Body of pancreas (tissue), 4 donors: ENCODE measurements around the gene COQ4. TPM values are rescaled to one million over a fixed set of nuclear protein-coding genes. Genes with fewer than 3 reads are reported as not detected.
A peak's percentile ranks its signal among the peaks of the same experiment; 100 is the strongest.

Experiments used
- ATAC-seq: fragments of 150-250 bp; one replicate; pipeline ENCODE4 v1.9.1; 2016
- DNase-seq, 4 donors: peaks; one replicate each; pipeline ENCODE4 v3.0.0-alpha.2; 2019
- H3K27ac ChIP-seq, 4 donors: fragments of 200-600 bp; sonication (generic); 1 replicate in 3 of 4; 2 replicates in 1 of 4; pipeline versions ENCODE4 v1.5.1 to v1.6.1; 2016 to 2019; ENCODE audit warnings: mild to moderate bottlenecking in 1 of 4, mixed read lengths in 1 of 4, moderate library complexity in 1 of 4
- H3K27me3 ChIP-seq, 2 donors: fragments of 200-600 bp; sonication (generic); one replicate each; pipeline ENCODE4 v1.6.0; 2016; ENCODE audit warnings: mild to moderate bottlenecking in 1 of 2
- H3K36me3 ChIP-seq, 2 donors: fragments of 200-600 bp; sonication (generic); replicated peaks in 1 of 2; 2 replicates each; pipeline ENCODE4 v1.5.1; 2016; ENCODE audit warnings: low read depth in 2 of 2; ENCODE audit not compliant: insufficient read depth in 1 of 2
- H3K4me1 ChIP-seq: fragments of 200-600 bp; sonication (generic); one replicate; pipeline ENCODE4 v1.6.0; 2016
- H3K4me3 ChIP-seq, 2 donors: fragments of 200-600 bp; sonication (generic); 1 replicate in 1 of 2; 2 replicates in 1 of 2; pipeline ENCODE4 v1.5.1; 2016 to 2019
- H3K9me3 ChIP-seq, 3 donors: fragments of 200-600 bp; sonication (generic); 1 replicate in 2 of 3; 2 replicates in 1 of 3; pipeline ENCODE4 v1.5.1; 2016
- CTCF ChIP-seq, 7 experiments: fragments of 450-650 bp in 4 of 7; fragments of 200-600 bp in 3 of 7; sonication (generic) in 3 of 7; IDR thresholded peaks; one replicate each; pipeline ENCODE4 v1.5.1; 2016 to 2019; ENCODE audit warnings: antibody characterized with exemption in 7 of 7
- POLR2A ChIP-seq, 3 donors: fragments of 450-650 bp; IDR thresholded peaks; one replicate each; pipeline ENCODE4 v1.6.1; 2016; ENCODE audit warnings: antibody characterized with exemption in 3 of 3, mild to moderate bottlenecking in 2 of 3
- WGBS, 2 donors: methylation state at CpG; one replicate each; pipeline ENCODE4 v1.1.5; 2017; 5-methylcytosine and 5-hydroxymethylcytosine counted together
- intact Hi-C: fragments of 100-400 bp; cut with DNase I; formaldehyde crosslinking; loops from one replicate; pipeline ENCODE4 v1.15.1; 2023
- total RNA-seq, 2 donors: library from RNA; depleted of rRNA; stranded (reverse); fragments of >200 nt; gene quantifications; one replicate each; pipeline ENCODE4 v1.1.0, GENCODE V29; 2016

Gene COQ4
- total RNA-seq, 2 donors from 2014 or later = 37.4 to 89.7 TPM

- Histone ChIP-seq H3K4me1 (peaks cover 15% of the 10 kb centered on the region), H3K36me3 (peaks cover 0 to 6% of the 10 kb centered on the region in 2 donors), H3K9me3 (no peaks in the 10 kb centered on the region), H3K27me3 (no peaks in the 10 kb centered on the region), H3K27ac (no peak overlapping the region), H3K4me3 (no peak overlapping the region)
- TF ChIP-seq POLR2A (IDR thresholded peaks at IDR 0.05) (no peak), CTCF (IDR thresholded peaks at IDR 0.05) (no peak)
- intact Hi-C loops = no loop called here
- DNase-seq (no peak), ATAC-seq (no peak)
- WGBS, 2 donors = 77 to 84% methylated on average over 7 to 8 of the region's 8 CpGs
Measured at GRCh38 chr9:128358090-128358489, 35.5 kb downstream of the COQ4 start.

- ATAC-seq (no peak), DNase-seq (no peak)
- H3K9me3 ChIP-seq = no peaks in the 10 kb centered on the region
- peaks cover 0 to 6% of the 10 kb centered on the region in 2 donors for H3K36me3 ChIP-seq
- H3K27me3 ChIP-seq = no peaks in the 10 kb centered on the region
- WGBS, 2 donors = 63 to 66% methylated on average over 3 to 4 of the region's 4 CpGs
- H3K4me1 ChIP-seq = peaks cover 15% of the 10 kb centered on the region
- intact Hi-C loops = no loop called here
- TF ChIP-seq POLR2A (IDR thresholded peaks at IDR 0.05) (no peak), CTCF (IDR thresholded peaks at IDR 0.05) (no peak)
- no peak overlapping the region for H3K27ac ChIP-seq
- no peak overlapping the region for H3K4me3 ChIP-seq
Measured at GRCh38 chr9:128358861-128359260, 36.2 kb downstream of the COQ4 start.

GRCh38 chr9:128360826-128361225, 38.2 kb downstream of the COQ4 start:
- no peak overlapping the region for H3K4me3 ChIP-seq
- intact Hi-C loops = no loop called here
- H3K9me3 ChIP-seq = no peaks in the 10 kb centered on the region
- ATAC-seq (no peak), DNase-seq (no peak)
- no peak overlapping the region for H3K27ac ChIP-seq
- TF ChIP-seq CTCF (IDR thresholded peaks at IDR 0.05) = no peak
- no peak for TF ChIP-seq POLR2A (IDR thresholded peaks at IDR 0.05)
- whole genome bisulfite sequencing, 2 donors = 53 to 88% methylated on average over 1 to 2 of the region's 2 CpGs
- H3K4me1 ChIP-seq = peaks cover 24% of the 10 kb centered on the region
- H3K27me3 ChIP-seq = no peaks in the 10 kb centered on the region
- H3K36me3 ChIP-seq = peaks cover 0 to 3% of the 10 kb centered on the region in 2 donors

GRCh38 chr9:128361296-128361985, 38.8 kb downstream of the COQ4 start:
- Histone ChIP-seq H3K4me3 (no peak overlapping the region), H3K4me1 (peaks cover 24% of the 10 kb centered on the region), H3K27me3 (no peaks in the 10 kb centered on the region), H3K36me3 (no peaks in the 10 kb centered on the region), H3K9me3 (no peaks in the 10 kb centered on the region), H3K27ac (peak overlapping the region in 3 of 4 donors; percentile 27 to 61 (median 48))
- ATAC-seq = peak; percentile 2
- intact Hi-C loops = no loop called here
- DNase-seq = no peak
- no peak for TF ChIP-seq POLR2A (IDR thresholded peaks at IDR 0.05)
- TF ChIP-seq CTCF (IDR thresholded peaks at IDR 0.05) = no peak
- WGBS, 2 donors = 45 to 47% methylated on average over 13 to 14 of the region's 14 CpGs
